HEK293 (cell line): ENCODE measurements around the gene ZNF555.

Source experiments
- CTCF ChIA-PET: fragments of 350-600 bp; formaldehyde crosslinking; extraction: SDS; loops from one replicate; lab custom pipeline; 2021; ENCODE audit warnings: antibody characterized with exemption; lab: Yijun Ruan, JAX
- POLR2A ChIA-PET: fragments of 300-600 bp; formaldehyde crosslinking; extraction: SDS; loops from one replicate; lab custom pipeline; 2020; ENCODE audit warnings: antibody characterized with exemption, inconsistent platforms; lab: Yijun Ruan, JAX
- H3K27ac ChIP-seq: fragments of 200-500 bp; sonication (Bioruptor generic); 2 replicates; pipeline ENCODE4 v1.5.1; 2014; ENCODE audit warnings: low read depth, low read length, control low read depth, inconsistent platforms; ENCODE audit errors: extremely low read depth
- H3K36me3 ChIP-seq, 2 experiments: fragments of 200-500 bp in 1 of 2; sonication (Bioruptor generic) in 1 of 2; 1 replicate in 1 of 2; 2 replicates in 1 of 2; pipeline ENCODE4 v1.5.1; 2014 to 2017; ENCODE audit warnings: inconsistent platforms in 2 of 2, low read length in 2 of 2; ENCODE audit not compliant: control insufficient read depth in 2 of 2, insufficient read depth in 1 of 2
- H3K4me1 ChIP-seq: fragments of 200-500 bp; sonication (Bioruptor generic); 2 replicates; pipeline ENCODE4 v1.5.1; 2014; ENCODE audit warnings: mild to moderate bottlenecking, low read length, inconsistent platforms; ENCODE audit not compliant: control insufficient read depth, insufficient read depth
- H3K4me3 ChIP-seq: 2 replicates; pipeline ENCODE4 v1.5.1; 2011; ENCODE audit warnings: low read depth, mild to moderate bottlenecking, control low read depth, low read length, moderate library complexity
- H3K9me3 ChIP-seq: fragments of 200-500 bp; sonication (Bioruptor generic); 2 replicates; pipeline ENCODE4 v1.5.1; 2014; ENCODE audit warnings: low read depth, low read length, inconsistent platforms; ENCODE audit not compliant: control insufficient read depth, insufficient read depth
- GLI4 ChIP-seq: fragments of 450-650 bp; formaldehyde crosslinking; IDR thresholded peaks from 2 replicates; pipeline ENCODE4 v1.5.1; 2016; ENCODE audit warnings: missing biosample characterization, missing genetic modification characterization
- HIC1 ChIP-seq: fragments of 450-650 bp; formaldehyde crosslinking; IDR thresholded peaks from 2 replicates; pipeline ENCODE4 v1.5.1; 2016; ENCODE audit warnings: missing biosample characterization, missing genetic modification characterization
- KLF17 ChIP-seq: fragments of 450-650 bp; formaldehyde crosslinking; IDR thresholded peaks from 2 replicates; pipeline ENCODE4 v1.5.1; 2016; ENCODE audit warnings: missing biosample characterization, missing genetic modification characterization
- KLF8 ChIP-seq: fragments of 450-650 bp; formaldehyde crosslinking; IDR thresholded peaks from 2 replicates; pipeline ENCODE4 v1.5.1; 2016; ENCODE audit warnings: missing biosample characterization, missing genetic modification characterization
- SP3 ChIP-seq: fragments of 450-650 bp; formaldehyde crosslinking; IDR thresholded peaks from 2 replicates; pipeline ENCODE4 v1.5.1; 2016; ENCODE audit warnings: missing biosample characterization, missing genetic modification characterization
- ZBTB17 ChIP-seq: fragments of 450-650 bp; formaldehyde crosslinking; IDR thresholded peaks from 2 replicates; pipeline ENCODE4 v1.5.1; 2016; ENCODE audit warnings: missing biosample characterization, missing genetic modification characterization
- ZBTB7A ChIP-seq: fragments of 450-650 bp; formaldehyde crosslinking; IDR thresholded peaks from 2 replicates; pipeline ENCODE4 v1.5.1; 2016; ENCODE audit warnings: low read depth, missing biosample characterization, missing genetic modification characterization
- ZBTB8A ChIP-seq: fragments of 450-650 bp; formaldehyde crosslinking; IDR thresholded peaks from 2 replicates; pipeline ENCODE4 v1.5.1; 2016; ENCODE audit warnings: missing biosample characterization, missing genetic modification characterization
- ZFP37 ChIP-seq: fragments of 450-650 bp; formaldehyde crosslinking; IDR thresholded peaks from 2 replicates; pipeline ENCODE4 v1.5.1; 2016; ENCODE audit warnings: missing biosample characterization, missing genetic modification characterization
- ZNF140 ChIP-seq: fragments of 450-650 bp; formaldehyde crosslinking; IDR thresholded peaks from 2 replicates; pipeline ENCODE4 v1.5.1; 2016; ENCODE audit warnings: missing biosample characterization, missing genetic modification characterization
- ZNF157 ChIP-seq: fragments of 450-650 bp; formaldehyde crosslinking; IDR thresholded peaks from 2 replicates; pipeline ENCODE4 v1.5.1; 2016; ENCODE audit warnings: missing biosample characterization, missing genetic modification characterization
- ZNF19 ChIP-seq: fragments of 450-650 bp; formaldehyde crosslinking; IDR thresholded peaks from 2 replicates; pipeline ENCODE4; 2016; ENCODE audit warnings: missing biosample characterization, missing genetic modification characterization, low read depth
- ZNF26 ChIP-seq: fragments of 450-650 bp; formaldehyde crosslinking; IDR thresholded peaks from 2 replicates; pipeline ENCODE4 v1.5.1; 2016; ENCODE audit warnings: missing biosample characterization, missing genetic modification characterization
- ZNF280C ChIP-seq: fragments of 450-650 bp; formaldehyde crosslinking; IDR thresholded peaks from 2 replicates; pipeline ENCODE4 v1.5.1; 2016; ENCODE audit warnings: missing biosample characterization, missing genetic modification characterization
- ZNF302 ChIP-seq: fragments of 450-650 bp; formaldehyde crosslinking; IDR thresholded peaks from 2 replicates; pipeline ENCODE4 v1.5.1; 2016; ENCODE audit warnings: missing biosample characterization, missing genetic modification characterization, low read depth
- ZNF501 ChIP-seq: fragments of 450-650 bp; formaldehyde crosslinking; IDR thresholded peaks from 2 replicates; pipeline ENCODE4 v1.5.1; 2016; ENCODE audit warnings: missing biosample characterization, missing genetic modification characterization
- ZNF510 ChIP-seq: fragments of 450-650 bp; formaldehyde crosslinking; IDR thresholded peaks from 2 replicates; pipeline ENCODE4 v1.5.1; 2018; ENCODE audit warnings: mild to moderate bottlenecking, missing genetic modification characterization, missing biosample characterization; ENCODE audit not compliant: insufficient replicate concordance
- ZNF623 ChIP-seq: fragments of 450-650 bp; formaldehyde crosslinking; IDR thresholded peaks from 2 replicates; pipeline ENCODE4 v1.5.1; 2016; ENCODE audit warnings: missing biosample characterization, missing genetic modification characterization
- ZNF747 ChIP-seq: fragments of 450-650 bp; formaldehyde crosslinking; IDR thresholded peaks from 2 replicates; pipeline ENCODE4 v1.5.1; 2016; ENCODE audit warnings: missing biosample characterization, missing genetic modification characterization
- ZNF768 ChIP-seq: fragments of 450-650 bp; formaldehyde crosslinking; IDR thresholded peaks from 2 replicates; pipeline ENCODE4 v1.5.1; 2018; ENCODE audit warnings: missing biosample characterization, mild to moderate bottlenecking, missing genetic modification characterization
- ZNF777 ChIP-seq: fragments of 450-650 bp; formaldehyde crosslinking; IDR thresholded peaks from 2 replicates; pipeline ENCODE4 v1.5.1; 2017; ENCODE audit warnings: missing biosample characterization, missing genetic modification characterization, borderline replicate concordance
- ZSCAN5A ChIP-seq: fragments of 450-650 bp; formaldehyde crosslinking; IDR thresholded peaks from 2 replicates; pipeline ENCODE4 v1.5.1; 2016; ENCODE audit warnings: missing biosample characterization, missing genetic modification characterization

Gene ZNF555

GRCh38 chr19:2822846-2823245 lies 18.4 kb upstream of the ZNF555 start:
- H3K9me3 ChIP-seq, result no peaks in the 10 kb centered on the region
- H3K27ac ChIP-seq, result no peak overlapping the region
- ChIA-PET CTCF (interaction anchor here (1.5 to 1.7 kb wide), 2 partner anchors 18 to 64 kb away, joined by 3 read pairs; no protein-coding TSS in a partner anchor), POLR2A (interaction anchor here (1.0 to 1.5 kb wide), 3 partner anchors 18 to 174 kb away, joined by 3 to 6 read pairs (median 4); partner anchors contain the start of genes THOP1 and ZNF555)
- peaks cover 0 to 28% of the 10 kb centered on the region in 2 experiments; a peak in 2 of 3 replicates for H3K36me3 ChIP-seq
- no peaks in the 10 kb centered on the region for H3K4me1 ChIP-seq
- no peak overlapping the region for H3K4me3 ChIP-seq
- TF ChIP-seq ZNF768 (tag by site-specific recombination) (no peak), ZNF140 (tag by site-specific recombination) (no peak), SP3 (tag by site-specific recombination) (no peak), ZNF19 (tag by site-specific recombination) (no peak), ZNF777 (tag by site-specific recombination) (no peak), HIC1 (tag by site-specific recombination) (no peak), ZBTB7A (tag by site-specific recombination) (no peak), ZNF26 (no peak)

GRCh38 chr19:2823646-2824045 lies 17.6 kb upstream of the ZNF555 start:
- Histone ChIP-seq H3K36me3 (peaks cover 0 to 33% of the 10 kb centered on the region in 2 experiments; a peak in 2 of 3 replicates), H3K9me3 (no peaks in the 10 kb centered on the region), H3K27ac (no peak overlapping the region), H3K4me3 (no peak overlapping the region), H3K4me1 (no peaks in the 10 kb centered on the region)
- TF ChIP-seq ZNF623 (tag by site-specific recombination), result no peak
- no peak for TF ChIP-seq ZBTB8A (tag by site-specific recombination)
- no peak for TF ChIP-seq ZNF140 (tag by site-specific recombination)
- TF ChIP-seq ZNF302 (tag by site-specific recombination), result no peak
- TF ChIP-seq ZNF747 (tag by site-specific recombination), result no peak
- TF ChIP-seq ZBTB17 (tag by site-specific recombination), result no peak
- no peak for TF ChIP-seq ZNF501
- no peak for TF ChIP-seq ZSCAN5A (tag by site-specific recombination)
- no peak for TF ChIP-seq KLF17
- no peak for TF ChIP-seq GLI4 (tag by site-specific recombination)
- no peak for TF ChIP-seq ZNF510 (tag by site-specific recombination)
- no peak for TF ChIP-seq ZNF280C (tag by site-specific recombination)
- TF ChIP-seq ZFP37 (tag by site-specific recombination), result no peak
- TF ChIP-seq KLF8 (tag by site-specific recombination), result no peak
- no peak for TF ChIP-seq ZNF157 (tag by site-specific recombination)
- ChIA-PET POLR2A (interaction anchor here (1.0 to 1.5 kb wide), 2 partner anchors 18 to 39 kb away, joined by 4 to 6 read pairs; partner anchors contain the start of genes THOP1 and ZNF555), CTCF (interaction anchor here (1.7 kb wide), 1 partner anchor 17 kb away, joined by 3 read pairs; no protein-coding TSS in a partner anchor)
